Stimulated activated CD8-positive, alpha-beta memory T cell treated with anti-CD3 and anti-CD28 coated beads, Interleukin-7, amount 100 ng/mL, for 24 hours (primary cell): ENCODE data around the gene SHANK2.

Experiments used
- DNase-seq: peaks from one replicate; pipeline ENCODE4 v3.0.0-alpha.2; 2020; ENCODE audit warnings: low read depth

SHANK2 gene

DNA sequence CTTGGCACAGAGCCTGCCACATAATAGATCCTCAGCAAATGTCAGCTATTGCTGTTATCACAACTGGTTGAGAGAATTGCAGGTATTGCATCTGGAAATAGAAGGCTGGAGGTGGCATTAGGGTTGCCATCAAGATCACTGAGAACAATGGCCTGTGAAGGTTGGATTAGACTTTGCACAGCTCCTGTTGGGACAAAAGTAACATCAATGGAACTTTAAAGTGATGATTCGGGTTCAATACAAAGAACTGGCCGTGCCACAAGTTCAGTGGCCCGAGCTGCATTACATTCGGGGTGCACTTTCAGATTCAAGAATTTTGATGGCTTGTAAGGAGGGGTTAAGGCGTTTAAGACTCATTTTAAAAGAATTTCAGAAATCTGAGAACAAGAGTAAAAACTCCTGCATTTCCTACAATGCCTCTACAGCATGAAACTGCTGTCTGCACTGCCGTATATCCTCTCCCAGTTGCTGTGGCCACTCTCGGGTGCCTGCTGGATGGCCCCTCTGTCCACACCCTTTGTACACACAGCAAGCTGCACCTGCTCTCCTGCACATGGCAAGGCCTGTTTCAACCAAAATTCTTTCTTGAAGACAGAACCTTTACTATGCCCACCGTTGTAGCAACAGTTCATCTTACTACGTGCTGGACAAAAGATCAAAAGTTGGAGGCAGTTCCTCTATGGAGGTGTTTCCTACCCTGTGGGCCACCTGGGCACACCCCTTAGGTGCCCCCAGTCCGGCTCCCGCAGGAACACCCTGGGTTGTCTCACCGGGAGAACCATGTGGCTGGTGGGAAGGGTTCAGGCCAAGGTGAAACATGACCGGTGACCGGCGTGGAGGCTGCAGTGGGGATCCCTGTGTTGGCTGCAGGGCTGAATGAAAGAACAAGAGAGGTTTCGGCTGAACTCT, 17.5 kb upstream of the SHANK2 start:
- DNase-seq = no peak

DNA sequence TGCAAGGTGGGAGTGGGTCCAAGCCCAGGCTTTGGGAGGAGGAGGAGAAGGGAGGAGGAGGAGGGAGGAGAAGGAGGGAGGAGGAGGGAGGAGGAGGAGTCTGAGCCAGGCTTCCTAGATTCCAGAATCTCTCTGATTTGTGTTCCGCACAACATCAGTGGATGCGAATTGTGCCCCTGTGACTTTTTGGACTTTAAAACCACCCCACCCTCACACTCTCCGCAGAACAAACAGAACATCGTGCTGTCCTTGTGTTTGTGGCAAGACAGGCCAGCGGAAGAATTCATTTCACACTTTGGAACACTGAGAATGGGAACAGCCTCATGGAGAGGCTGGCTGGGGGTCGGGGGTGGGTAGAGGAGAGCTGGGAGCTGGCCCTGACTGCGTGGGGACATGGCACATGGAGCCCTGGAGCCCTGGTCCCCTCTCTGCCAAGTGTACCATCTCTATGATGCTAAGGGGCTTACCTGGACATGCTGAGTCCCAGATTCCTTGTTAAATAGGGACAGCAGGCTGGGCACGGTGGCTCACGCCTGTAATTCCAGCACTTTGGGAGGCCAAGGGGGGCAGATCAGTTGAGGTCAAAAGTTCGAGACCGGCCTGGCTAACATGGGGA, 16.4 kb upstream of the SHANK2 start:
- DNase-seq = no peak

DNA sequence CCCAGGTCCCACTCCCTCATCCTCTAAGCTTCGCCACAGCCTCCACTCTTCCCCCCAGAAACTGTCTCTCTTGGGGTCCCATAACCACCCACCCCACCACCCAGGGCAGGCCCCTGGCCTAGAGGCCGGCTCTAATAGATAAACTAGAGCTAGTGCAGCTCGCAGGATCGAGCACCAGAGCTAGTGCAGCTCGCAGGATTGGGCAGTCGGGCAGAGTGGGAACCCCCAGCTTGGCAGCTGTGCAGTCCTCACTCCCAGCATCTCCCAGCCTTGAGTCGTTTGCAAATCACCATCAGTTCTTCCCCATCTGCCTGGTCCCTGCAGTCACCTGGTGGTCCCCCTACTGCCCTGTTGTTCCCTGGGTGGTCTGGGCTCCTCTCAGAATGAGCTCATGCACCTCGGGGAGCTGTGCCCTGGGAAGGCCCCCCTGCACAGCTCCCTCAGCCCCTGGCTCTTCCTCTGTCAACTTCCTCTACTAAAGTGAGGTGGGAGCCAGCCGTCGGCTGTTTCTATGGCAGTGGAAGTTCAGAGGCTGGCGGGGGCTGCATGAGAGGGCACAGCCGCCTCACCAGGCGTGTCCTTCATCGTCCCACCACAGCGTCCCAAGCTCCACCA, 15.5 kb upstream of the SHANK2 start:
- DNase-seq = no peak

DNA sequence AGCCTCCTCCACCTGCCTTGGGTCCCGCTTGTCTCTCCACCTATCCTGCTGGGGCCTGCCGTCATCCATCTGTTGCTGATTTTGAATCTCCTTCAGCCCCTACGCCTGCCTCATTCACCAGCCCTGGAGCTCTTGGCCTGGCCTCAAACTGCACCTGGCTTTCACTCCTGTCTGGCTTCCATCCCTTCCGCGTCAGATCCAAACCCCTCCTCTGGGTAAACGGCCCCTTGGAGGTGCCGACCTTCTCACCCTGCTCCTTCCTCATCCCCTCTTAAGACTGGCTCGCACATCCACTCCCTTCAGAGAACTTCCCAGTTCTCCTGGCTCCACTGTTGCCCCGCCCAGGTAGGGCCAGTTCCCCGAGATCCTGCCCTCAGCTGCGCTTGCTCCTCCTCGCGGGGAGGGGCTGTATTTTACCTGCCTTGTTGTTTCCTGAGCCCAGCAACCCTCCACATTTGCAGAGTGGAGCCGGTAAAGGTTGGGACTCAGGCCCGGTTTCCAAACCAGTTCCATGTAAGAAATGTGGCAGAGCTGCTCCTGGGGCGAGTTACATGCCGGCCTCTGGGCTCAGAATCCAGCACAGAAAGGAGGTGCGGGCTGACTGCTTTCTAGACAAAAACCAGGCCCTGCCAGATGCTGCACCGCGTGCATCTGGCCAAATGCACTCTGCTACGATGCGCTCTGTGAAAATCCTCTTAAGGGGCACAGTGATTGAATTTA, 13.9 kb upstream of the SHANK2 start:
- no peak for DNase-seq

DNA sequence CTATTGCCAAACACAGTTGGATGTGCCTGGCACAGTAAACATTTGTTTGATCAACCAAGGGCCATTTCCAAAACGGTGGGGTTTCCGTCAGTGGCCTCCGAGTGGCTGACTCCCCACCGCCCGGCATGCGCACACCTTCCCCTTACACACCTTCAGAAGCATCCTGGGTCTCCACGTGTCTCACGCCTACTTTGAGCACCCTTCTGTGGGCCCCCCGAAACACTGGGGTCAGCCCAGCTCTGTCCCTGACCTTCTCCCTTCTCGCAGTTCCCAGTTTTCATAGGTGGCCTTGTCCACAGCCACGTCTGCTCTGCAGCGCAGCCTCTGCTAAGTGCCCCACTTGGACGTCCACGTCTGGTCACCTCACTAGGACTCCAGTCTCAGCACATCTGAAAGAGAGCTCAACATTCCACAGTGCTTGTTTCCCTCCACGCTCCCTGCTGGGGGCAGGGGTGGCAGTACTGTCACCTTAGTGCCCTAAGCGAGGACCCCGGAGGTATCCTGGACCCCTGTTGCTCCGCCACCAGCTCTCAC, 13.2 kb upstream of the SHANK2 start:
- DNase-seq = no peak

DNA sequence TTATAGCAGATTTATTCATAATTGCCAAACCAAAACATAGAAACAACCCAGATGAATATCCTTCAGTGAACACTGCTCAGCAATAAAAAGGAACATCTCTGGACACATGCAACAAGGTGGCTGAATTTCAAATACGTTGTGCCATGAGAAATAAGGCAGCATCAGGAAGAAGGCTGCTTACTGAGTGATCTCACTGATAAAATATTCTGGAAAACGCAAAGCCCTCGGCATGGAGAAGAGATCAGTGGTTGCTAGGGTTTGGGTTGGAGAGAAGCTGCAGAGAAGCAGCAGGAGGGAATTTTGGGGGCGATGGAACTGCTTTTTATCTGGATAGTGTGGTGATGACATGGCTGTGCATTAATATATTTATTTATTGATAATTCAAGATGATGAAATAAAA, 11.0 kb upstream of the SHANK2 start:
- no peak for DNase-seq

DNA sequence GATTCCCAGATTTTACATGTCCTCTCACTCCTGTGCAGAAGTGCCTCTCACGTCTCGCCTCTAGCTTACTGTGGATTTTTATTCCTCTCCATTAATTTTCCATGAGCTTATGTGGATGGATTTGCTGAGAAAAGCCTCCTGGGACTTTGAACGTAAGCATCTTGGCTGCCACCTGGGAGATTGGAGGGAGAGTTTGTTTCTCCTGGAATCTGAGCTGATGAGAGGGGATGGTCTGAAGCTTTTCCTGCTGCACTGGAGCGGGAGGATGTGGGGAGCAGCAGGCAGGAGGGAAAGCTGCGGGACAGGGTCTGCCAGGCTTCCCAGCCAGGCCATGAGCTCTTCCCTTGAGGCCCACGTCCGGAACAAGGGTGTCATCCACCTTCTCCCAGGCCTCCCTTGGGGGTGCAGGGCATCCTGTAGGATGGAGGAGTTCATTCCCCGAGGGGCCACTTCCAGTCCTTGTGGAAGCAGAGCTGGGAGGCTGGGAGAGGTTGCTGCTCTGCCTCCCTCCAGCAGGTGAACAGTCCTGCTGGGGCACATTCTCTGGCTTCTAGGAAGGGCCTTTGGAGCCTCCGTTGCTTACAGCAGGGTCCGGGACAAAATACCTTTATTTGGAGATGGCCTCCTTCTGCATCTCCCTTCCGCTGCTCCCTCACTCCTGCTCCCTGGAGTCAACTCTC, 3.6 kb upstream of the SHANK2 start:
- DNase-seq = no peak

DNA sequence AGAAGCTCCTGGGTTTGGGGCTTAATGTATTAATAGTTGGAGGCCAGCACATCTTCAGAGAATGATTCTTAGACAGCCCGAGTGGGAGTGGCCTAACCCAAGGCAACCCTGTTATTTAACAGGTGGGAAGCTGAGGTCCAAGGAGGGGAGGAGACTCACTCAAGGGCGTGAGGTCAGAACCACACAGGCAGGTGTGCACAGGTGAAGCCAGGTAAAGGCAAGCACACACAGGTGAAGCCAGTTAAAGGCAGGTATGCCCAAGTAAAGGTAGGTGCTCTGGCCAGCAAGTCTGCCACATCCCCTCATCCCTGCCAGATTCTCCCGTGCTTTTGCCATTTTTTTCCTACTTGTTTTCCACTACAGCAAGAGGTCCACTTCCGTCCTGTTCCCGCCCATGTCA, 2.9 kb upstream of the SHANK2 start:
- DNase-seq = no peak

DNA sequence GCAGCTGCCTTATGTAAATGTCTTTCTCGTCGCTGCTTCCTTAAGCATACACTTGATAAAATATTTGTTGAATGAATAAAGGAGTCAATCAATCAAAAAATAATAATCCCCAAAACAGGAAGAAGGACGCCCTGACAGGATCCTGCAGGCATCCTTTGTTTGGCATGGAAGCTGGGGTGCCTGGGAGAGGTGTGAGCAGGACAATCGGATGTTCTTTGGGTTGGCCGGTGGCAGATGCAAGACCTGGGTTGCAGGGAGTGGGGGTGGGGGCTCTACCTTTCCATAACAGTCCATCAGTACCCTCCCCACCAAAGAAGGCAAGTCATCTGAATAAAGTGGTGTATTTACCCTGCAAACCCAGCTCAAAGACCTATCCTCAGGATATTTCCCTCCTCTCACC, 1.4 kb upstream of the SHANK2 start:
- no peak for DNase-seq

DNA sequence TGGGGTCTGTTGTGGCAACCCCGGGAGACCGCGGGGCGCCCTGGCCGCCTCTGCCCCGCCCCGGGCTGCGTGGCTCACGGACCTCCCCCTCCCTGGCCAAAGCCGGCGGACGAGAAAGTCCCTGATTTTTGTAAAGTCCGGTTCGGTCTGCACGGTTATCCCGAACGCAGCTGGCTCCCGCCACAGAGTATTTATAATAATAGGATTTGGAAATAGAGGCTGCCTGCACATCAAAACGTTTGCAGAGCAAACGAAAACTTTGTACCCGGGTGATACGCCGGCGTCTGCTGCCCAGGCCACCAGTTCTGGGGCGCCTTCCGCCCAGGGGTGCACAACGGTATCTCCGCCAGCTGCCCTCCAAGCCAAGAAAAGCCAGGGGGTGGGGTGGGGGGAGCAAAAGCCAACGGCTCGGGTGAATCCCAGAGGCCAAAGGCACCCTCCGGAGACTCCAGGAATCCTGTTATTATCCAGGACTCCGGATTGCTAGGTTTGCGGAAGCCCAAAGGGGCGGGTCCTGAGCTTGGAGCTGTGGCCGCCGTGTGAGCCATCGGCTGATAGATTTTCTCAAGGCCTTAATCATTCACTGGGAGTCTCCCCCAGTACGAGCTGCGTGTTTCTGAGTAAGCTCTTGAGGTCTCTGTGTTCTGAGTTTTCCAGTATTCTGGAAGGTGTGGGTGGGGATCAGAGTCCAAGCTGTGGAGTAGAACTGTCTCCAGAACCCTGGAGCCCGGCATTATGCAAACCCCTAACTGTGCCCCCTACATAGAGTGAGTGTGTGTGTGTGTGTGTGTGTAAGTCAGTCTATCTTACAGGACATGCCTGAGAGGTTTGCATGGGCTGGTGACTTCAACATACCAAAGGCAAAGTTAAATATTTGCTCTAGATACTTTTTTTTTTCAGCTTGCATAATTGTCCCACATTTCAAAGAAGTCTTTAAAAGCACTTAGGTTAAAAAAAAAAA, 673 bp upstream of the SHANK2 start:
- no peak for DNase-seq

DNA sequence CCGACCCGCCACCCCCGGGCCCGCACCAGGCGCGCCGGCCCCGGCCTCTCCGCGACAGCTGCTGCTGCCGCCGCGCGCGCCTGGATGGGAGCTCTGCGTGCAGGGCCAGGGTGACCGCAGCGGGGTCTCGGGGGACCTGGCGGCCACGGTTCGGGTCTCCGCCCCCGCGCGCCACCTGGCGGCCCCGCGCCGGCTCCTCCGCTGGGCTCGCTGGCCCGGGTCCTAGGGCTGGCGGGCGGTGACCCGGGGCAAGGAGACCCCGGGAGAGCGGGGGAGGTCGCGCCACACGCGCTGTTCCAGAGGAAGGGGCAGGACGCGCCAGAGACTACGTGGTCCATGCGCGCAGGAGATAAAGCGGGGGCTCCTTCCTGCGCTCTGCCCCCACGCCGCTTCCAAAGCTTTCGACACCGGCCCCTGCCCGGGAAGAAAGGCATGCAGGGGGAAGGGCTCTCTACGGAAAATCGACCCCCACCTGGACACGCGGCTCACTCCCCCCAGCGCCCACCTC, 562 bp downstream of the SHANK2 start:
- DNase-seq = no peak

DNA sequence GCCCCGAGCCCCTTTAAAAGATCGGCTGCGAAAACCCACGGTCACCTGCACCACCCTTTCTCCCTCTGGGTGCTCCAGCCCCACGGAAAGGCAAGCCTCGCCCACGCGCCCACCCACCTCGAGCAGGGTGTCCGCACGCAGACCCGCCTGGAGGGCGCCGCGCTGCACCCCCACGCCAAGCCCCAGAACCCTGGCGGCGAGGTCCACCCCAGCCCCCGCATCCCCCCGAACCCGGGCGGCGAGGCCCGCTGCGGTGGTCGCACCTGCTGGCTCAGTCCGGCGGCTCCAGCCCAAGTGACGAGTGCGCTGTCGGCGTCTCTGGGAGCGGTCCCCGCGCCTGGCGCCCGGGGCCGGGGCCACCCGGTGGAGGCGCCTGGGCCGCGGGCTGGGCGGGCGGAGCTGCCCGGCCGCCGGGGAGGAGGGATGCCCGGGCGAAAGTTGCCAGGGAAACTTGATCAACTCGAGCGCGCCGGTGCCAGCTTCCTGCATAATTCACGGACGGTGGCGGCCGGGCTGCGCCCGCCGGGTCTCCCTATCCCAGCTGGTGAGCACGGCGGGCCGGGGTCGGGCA, 1.1 kb downstream of the SHANK2 start:
- DNase-seq = no peak

DNA sequence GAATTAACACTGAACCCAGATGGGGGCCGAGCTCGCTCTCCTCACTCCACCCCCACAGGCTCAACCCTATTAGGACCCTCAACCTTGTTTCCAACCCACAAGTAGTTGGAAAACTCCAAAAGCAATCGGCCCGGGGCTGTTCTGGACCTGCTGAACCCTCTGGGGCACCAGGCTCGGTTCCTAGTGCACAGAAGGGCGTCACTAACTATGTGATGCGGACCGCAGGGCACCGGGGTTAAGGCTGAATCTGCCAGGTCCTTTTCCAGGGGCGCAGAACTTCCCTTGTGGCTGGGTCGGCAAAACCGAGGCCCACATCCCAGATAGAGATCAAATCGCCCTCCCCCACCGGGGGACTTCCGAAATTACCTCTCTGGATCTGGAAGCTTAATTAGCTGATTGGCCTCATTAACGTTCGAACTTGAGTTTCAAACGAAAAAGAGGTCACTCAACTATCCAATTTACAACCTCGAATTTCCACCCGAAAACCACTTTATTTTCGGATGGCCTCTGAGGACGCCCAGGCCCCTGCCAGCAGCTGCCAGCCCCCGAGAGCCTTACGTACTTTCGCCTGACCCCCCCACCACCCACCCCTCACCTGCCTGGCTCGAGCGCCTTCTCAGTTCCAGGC, 1.7 kb downstream of the SHANK2 start:
- no peak for DNase-seq

DNA sequence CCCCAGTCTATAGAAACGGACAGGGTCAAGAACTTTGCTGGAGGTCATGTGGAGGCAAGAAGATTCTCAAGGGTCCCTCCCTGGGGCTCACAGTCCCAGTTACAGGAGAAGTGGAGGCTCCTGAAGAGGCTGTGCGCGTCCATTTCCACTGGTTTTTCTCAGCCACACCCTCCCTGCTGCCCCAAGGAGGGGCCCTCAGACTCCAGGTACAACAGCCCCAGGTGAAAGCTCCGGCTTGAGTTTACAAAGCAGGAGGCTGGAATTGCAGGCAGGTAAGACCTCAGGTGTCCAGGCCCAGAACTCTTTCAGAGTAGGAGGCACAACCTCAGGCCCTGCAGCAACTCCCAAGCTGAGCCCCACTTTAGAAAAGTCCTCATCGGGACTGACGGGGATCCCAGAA, 3.1 kb downstream of the SHANK2 start:
- DNase-seq = no peak

DNA sequence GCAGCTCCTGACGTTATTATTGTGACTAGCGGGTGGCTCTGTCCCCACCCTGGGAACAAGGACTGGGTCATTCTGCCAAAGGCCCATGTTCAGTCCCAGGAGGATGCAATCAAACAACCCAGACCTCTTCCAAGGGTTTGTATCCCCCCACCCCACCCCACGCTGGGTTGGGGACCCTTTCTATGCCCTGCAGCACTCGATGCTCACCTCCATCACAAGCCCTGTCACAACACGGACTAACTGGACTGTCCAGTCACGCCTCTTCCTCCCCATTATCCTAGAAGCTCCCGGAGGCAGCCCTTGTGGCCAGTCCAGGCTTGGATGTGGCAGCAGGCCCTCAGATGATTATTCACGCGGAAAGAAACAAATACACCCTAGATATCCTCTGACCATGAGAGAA, 3.7 kb downstream of the SHANK2 start:
- no peak for DNase-seq

DNA sequence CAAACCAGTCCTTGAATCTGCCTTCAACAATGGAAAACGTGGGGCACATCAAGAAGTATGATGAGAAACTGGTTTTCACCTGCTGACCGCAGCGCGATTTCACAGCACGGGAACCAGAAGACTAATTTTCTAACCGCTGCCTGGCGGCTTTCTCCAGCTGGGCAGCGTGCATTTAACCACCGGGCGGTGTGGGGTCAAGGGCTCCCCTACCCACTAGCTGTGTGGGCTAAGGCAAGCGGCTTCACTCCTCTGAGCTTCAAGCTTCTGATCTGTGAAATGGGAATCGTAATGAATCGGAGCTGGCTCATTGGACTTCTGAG, 4.2 kb downstream of the SHANK2 start:
- no peak for DNase-seq

DNA sequence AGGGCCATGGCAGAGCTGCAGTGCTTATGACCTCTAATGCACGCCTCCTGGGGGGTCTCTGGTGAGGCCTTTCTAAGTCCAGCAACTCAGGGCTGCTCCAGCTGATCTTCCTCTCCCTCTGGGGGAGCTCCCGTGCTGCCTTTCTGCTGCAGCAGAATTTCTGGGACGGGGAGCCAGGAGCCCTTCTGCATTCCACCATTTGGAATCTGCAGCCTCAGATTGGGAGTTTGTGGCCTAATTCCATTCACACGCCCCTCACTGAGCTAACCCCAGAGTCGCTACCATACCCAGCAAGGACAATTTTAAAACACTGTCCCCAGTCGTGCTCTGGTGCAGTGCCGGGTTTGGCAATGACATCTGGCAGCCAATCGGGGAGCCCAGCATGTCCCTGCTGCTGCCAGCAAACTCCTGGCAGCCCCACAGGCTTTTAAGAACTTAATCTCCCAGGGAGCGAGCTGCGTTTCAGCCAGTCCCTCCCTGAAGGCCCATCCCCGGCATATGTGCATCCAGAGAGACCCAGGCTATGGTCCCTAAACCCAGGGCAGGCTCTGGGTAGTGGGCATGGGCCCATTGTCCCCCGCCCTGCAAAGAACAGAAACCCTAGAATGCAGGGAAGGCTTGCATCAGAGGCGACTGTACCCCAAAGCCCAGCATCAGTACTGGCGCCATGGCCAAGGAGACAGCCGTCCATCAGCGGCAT, 4.7 kb downstream of the SHANK2 start:
- DNase-seq = no peak

DNA sequence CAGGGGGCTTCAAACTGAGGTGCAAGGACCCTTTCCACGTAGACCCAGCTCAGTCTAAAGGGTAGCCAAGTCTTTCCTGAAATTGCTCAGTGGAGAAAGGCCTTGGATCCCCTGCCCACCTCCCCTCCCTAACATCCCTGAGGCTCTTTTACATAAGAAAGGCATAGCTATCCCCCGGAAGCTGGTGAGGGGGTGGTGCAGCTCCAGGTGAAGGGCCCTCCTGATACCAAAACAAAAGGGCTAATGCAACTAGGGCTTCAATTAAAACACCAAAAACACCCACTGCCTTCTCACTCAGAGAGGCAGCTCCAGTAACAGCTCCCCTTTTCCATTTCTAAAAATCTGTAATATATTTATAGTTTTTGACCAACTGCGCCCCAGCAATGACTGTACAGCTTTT, 5.8 kb downstream of the SHANK2 start:
- no peak for DNase-seq
